Measurements from ENCODE around the gene TRIM43B.
A peak's percentile ranks its signal among the peaks of the same experiment; 100 is the strongest.
"Not testable (repeated sequence)": the region's sequence is repeated elsewhere in the genome, so short reads cannot be mapped to it uniquely, and the experiment has no call there.

Gene TRIM43B

GRCh38 chr2:95484654-95485053, at the start of gene TRIM43B:
TSS of gene TRIM43B (minus strand) at chr2:95484754. CDS start at chr2:95482714, 2,040 bp downstream.
- DNase-seq = not testable (repeated sequence)

DNA sequence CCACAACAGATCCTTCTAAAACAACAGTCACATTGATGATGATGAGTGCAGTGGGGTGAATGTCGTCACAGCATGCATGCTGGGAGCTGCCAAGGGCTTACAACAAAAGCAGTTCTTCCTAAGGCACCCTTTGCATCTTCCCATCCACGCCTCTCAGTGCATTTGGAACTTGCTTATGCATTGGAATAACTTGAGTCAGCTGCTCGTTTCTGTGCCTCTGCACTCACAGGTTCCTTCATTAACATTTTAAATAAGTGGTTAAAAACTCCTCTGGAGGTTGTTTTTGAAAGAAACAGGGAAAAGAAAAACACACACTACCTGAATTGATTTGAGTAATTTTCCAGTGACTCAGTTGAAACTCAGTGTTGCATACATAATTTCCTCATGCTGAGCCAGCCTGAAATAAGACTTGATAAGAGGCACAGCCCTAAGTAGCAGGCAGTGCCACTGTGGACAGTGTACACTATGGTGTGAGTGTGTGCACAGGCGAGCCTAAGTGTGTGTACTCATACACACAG, 46.8 kb upstream of the TRIM43B start:
- DNase-seq = no peak

GRCh38 chr2:95530734-95531133, 46.2 kb upstream of the TRIM43B start:
- no peak for DNase-seq

- peak; percentile 25 for DNase-seq
Observed at GRCh38 chr2:95526360-95527341, 42.1 kb upstream of the TRIM43B start.

- peak; percentile 43 for DNase-seq
Observed at GRCh38 chr2:95525294-95526035, 40.9 kb upstream of the TRIM43B start.

- DNase-seq = no peak
Observed at GRCh38 chr2:95524195-95524594, 39.6 kb upstream of the TRIM43B start.

- no peak for DNase-seq
Observed at GRCh38 chr2:95514718-95515117, 30.2 kb upstream of the TRIM43B start.

- not testable (repeated sequence) for DNase-seq
Observed at GRCh38 chr2:95514226-95514625, 29.7 kb upstream of the TRIM43B start.

DNA sequence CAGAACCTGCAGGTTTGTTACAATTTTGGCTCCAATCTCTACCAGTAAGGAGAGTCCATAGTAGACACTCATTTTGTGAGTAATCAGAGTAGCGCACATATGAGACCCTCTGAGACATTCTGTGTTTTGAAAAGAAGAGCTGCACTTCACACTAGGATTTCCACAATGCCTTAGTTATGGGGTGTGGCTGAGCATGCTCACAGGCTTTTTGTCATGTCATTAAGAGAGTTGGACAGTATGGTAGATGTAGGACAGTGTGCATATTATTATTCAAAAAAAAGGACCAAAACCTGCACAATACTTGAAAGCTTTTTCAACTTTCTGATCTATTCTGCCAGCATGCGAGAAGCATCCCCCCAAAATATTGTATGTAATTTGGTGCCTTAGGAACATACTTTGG, 24.9 kb upstream of the TRIM43B start:
- no peak for DNase-seq

GRCh38 chr2:95505222-95505621, 20.7 kb upstream of the TRIM43B start:
- no peak for DNase-seq

DNA sequence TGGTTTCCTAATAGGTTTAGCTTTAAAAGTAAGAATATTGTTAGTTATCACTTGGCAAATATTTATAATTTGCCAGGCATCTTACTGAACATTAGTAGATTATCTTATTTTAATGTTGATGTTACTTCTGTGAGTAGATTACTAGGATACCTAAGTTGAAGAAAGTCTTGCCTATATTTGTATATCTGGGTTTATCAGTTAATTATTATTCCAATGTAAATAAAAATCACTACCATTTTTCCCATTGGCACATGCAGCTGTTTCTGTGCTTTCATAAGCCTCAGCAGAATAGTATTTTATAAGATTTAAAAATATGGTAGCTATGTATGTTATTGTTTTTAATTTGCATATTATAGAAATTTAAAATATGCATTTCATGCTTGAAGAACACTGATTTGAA, 16.3 kb upstream of the TRIM43B start:
- DNase-seq = no peak

DNA sequence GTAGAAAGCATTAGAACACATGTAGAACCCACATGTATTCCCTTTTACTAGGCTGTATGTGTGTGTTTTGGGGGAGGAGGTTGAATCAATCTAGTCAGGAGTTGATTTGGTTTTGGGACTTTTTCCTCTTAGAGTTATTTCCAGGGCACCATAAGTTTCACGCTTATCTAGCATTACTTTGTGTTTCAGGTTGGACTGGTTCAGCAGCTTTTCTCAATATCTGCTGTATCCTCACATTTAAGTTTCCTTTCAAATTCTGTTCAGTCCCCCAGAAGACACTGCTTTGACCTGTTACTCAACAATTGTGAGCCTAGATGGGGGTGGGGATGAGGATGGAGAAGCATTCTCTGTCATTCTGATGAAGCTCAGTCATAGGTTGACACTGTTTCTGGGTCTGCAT, 7.5 kb upstream of the TRIM43B start:
- not testable (repeated sequence) for DNase-seq

DNA sequence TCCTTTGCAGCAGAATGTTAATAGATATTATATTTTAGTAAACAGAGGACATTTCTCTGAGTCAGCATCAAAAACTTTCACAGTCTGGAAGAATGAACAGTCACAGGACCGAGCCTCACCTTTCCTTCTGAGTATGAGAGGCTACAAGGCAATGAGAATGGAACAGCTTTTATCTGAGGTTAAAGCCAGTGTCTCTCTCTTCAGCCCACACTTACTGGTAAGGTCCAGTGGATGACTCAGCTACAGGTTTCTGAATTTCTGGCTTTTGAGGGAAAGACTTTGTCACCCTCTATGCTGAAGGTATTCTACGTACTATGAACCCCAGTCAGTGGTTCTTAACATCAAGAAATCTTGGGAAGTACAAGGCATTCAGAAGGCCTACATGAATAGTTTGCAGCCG, 9.5 kb downstream of the TRIM43B start:
- DNase-seq = not testable (repeated sequence)

DNA sequence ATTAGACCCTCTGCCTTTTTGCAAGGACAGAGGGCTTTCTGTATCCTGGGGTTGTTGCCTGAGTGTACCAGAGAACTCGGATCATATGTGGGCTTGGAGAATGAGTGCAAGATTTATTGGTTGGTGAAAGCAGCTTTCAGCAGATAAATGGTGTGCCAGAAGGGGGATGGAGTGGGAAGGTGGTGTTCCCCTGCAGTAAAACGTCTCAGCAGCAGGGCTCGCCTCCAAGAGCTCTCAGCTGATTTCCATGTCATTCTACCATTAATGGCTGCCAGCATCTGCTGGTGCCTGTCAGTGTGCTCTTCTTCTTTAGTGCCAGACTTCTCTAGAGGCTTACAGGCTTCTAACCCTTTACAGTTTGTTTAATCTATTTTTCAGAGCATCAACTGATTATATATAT, 16.6 kb downstream of the TRIM43B start:
- not testable (repeated sequence) for DNase-seq

DNA sequence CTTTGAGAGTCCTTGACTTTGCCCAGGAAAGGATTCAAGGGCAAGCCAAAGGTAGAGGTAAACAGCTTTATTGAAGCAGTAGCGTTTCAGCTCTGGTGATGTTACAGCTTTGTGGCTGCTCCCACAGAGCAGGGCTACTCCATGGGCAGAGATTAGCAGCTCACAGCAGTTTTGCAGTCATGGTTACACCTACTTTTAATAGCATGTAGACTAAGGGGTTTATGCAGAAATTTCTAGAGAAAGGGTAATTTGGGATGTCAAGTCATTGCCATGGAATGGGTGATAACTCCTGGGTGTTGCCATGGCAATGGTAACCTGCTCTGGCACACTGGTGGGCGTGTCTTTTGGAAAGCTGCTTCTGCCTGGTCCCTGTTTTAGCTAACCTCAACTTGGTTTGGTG, 18.0 kb downstream of the TRIM43B start:
- not testable (repeated sequence) for DNase-seq

GRCh38 chr2:95463292-95463691, 21.3 kb downstream of the TRIM43B start:
- DNase-seq = not testable (repeated sequence)

DNA sequence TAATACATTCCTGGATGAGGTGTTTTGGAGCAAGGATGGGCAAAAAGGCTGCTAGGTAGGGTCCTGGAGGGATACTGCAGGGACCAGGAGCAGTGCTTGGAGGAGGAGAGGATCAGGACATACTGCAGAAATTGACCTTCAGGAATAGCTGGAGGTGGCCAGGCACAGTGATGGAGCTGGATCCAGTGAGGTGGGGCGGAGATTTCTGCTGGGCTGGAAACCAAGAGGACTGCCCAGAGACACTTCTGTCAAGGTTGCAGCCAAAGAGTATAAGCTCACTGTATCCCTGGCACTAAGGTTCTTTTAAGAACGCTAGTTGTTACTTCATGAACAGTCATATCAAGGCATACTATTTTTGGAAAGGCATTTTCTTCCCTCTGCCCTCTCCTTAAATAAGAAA, 39.2 kb downstream of the TRIM43B start:
- DNase-seq = not testable (repeated sequence)

GRCh38 chr2:95442474-95443099, 42.0 kb downstream of the TRIM43B start:
- DNase-seq = not testable (repeated sequence)

DNA sequence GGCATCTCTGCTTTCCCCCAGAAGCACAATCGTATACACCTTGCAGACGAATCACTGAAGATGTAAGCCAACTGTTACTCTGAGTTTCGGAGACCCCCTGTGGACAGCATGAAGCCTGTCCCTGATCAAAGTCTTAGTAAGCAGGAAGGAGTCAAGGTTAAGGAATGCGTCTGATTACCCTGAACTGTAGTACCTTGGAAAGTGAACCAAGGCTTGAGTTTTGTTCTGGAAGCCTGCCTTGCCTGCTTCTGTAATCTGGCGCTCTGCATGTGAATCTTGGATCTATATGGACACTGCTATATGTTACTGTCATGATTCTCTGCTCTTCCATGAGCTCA, 48.7 kb downstream of the TRIM43B start:
- DNase-seq = not testable (repeated sequence)

DNA sequence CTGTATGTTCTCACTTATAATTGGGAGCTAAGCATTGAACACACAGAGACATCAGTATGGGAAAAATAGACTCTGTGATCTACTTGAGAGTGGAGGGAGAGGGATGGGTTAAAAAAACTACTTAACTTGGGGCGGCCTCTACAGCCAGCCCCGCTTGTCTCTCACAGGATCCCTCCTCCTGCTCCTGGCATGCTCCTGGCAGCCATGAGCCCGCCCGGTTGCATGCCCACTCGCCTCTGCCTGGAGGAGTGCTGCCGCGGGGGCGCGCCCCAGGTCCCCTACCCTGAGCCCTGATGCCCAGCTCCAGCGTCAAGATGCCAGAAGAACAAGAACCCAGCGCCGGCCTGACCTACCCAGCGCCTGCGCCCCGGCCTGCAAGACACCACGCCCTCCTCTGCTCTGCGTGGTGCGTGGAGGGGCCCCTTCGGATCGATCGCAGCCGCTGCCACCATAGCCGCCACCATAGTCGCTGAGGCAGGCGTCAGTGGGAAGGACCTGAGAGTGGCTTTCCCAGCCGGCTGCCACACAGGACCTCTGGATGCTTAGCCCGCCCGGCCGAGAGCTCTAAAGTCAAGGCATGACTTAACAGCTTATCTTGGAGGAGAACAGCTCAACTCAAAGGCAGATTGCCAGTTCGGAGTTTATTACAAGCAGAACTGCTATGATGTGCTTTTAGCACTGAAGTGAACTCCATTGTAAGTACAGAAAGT, 49.2 kb downstream of the TRIM43B start:
- not testable (repeated sequence) for DNase-seq

GRCh38 chr2:95434507-95435076, 50.0 kb downstream of the TRIM43B start:
- DNase-seq = not testable (repeated sequence)

DNA sequence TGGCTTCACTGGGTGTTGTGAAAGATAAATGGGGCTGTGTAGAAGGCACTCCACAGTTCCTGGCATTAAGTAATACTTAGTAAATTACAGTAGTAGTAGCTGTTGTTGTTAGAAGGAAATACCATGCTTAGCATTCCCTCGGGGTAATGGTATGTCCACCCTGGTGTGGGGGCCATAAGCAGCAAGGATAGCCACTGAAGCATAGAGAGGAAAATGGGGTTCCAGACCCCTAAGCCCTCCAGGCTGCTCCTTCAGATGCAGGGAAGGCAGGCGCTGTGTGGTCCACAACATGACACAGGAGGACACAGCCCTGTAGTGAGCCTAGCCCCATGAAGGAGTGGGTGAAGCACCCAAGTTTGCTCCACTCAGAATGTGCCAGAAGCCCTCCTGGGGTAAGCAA, 50.6 kb downstream of the TRIM43B start:
- DNase-seq = not testable (repeated sequence)
